Neural cell (in vitro differentiated cells): ENCODE results near the gene PYGL. TPM values are rescaled to one million over a fixed set of nuclear protein-coding genes. Genes with fewer than 3 reads are reported as not detected.
"Not testable (repeated sequence)": the region's sequence is repeated elsewhere in the genome, so short reads cannot be mapped to it uniquely, and the experiment has no call there.

Source experiments
- H2AFZ ChIP-seq: fragments of 200-600, 300-800 bp; sonication (generic), shearing (Covaris generic); 2 replicates; pipeline ENCODE4 v1.6.0; 2014; ENCODE audit warnings: low read depth, mild to moderate bottlenecking, antibody characterized with exemption, low read length, moderate library complexity
- H3F3A ChIP-seq: fragments of 200-600 bp; shearing (Covaris generic); 2 replicates; pipeline ENCODE4 v1.6.1; 2016; ENCODE audit warnings: mild to moderate bottlenecking, moderate library complexity, mixed read lengths, antibody characterized with exemption, low read length; ENCODE audit not compliant: insufficient read depth, poor library complexity, severe bottlenecking
- H3K27ac ChIP-seq: fragments of 200-600, 300-800 bp; sonication (generic), shearing (Covaris generic); 2 replicates; pipeline ENCODE4 v1.5.1; 2014; ENCODE audit warnings: mild to moderate bottlenecking, low read length, moderate library complexity
- H3K27me3 ChIP-seq: fragments of 300-800, 200-600 bp; sonication (generic), shearing (Covaris generic); 2 replicates; pipeline ENCODE4 v1.6.0; 2014; ENCODE audit warnings: mild to moderate bottlenecking, low read depth, low read length, moderate library complexity; ENCODE audit not compliant: insufficient read depth
- H3K36me3 ChIP-seq: fragments of 300-800, 200-600 bp; sonication (generic), shearing (Covaris generic); 2 replicates; pipeline ENCODE4 v1.5.1; 2014; ENCODE audit warnings: mild to moderate bottlenecking, antibody characterized with exemption, low read length, moderate library complexity; ENCODE audit not compliant: insufficient read depth
- H3K4me2 ChIP-seq: fragments of 300-800, 200-600 bp; sonication (generic), shearing (Covaris generic); 2 replicates; pipeline ENCODE4 v1.6.0; 2014; ENCODE audit warnings: mild to moderate bottlenecking, low read length
- H3K4me3 ChIP-seq: fragments of 300-800, 200-600 bp; sonication (generic), shearing (Covaris generic); 2 replicates; pipeline ENCODE4 v1.5.1; 2014; ENCODE audit warnings: mild to moderate bottlenecking, low read length, moderate library complexity
- H3K79me2 ChIP-seq: fragments of 200-600 bp; shearing (Covaris generic); replicated peaks from 2 replicates; pipeline ENCODE4 v1.6.0; 2014; ENCODE audit warnings: mild to moderate bottlenecking, low read length, moderate library complexity; ENCODE audit not compliant: insufficient read depth
- H3K9ac ChIP-seq: fragments of 300-800, 200-600 bp; sonication (generic), shearing (Covaris generic); 2 replicates; pipeline ENCODE4 v1.6.1; 2016; ENCODE audit warnings: mild to moderate bottlenecking, low read length, mixed read lengths
- H3K9me2 ChIP-seq: fragments of 200-600 bp; shearing (Covaris generic); 2 replicates; pipeline ENCODE4 v1.6.1; 2016; ENCODE audit warnings: mild to moderate bottlenecking, low read length, mixed read lengths; ENCODE audit not compliant: insufficient read depth
- H3K9me3 ChIP-seq: fragments of 200-600, 300-800 bp; sonication (generic), shearing (Covaris generic); 2 replicates; pipeline ENCODE4 v1.6.1; 2016; ENCODE audit warnings: mild to moderate bottlenecking, mixed run types, low read length, moderate library complexity, mixed read lengths
- H4K20me1 ChIP-seq: fragments of 200-600 bp; shearing (Covaris generic); 2 replicates; pipeline ENCODE4 v1.6.1; 2016; ENCODE audit warnings: mild to moderate bottlenecking, mixed run types; ENCODE audit not compliant: insufficient read depth
- CTCF ChIP-seq: fragments of 450-650 bp; IDR thresholded peaks from 2 replicates; pipeline ENCODE4 v1.5.1; 2014; ENCODE audit warnings: antibody characterized with exemption, mild to moderate bottlenecking, moderate library complexity; ENCODE audit not compliant: poor library complexity, severe bottlenecking
- EP300 ChIP-seq: fragments of 450-650 bp; conservative IDR thresholded peaks from 2 replicates; pipeline ENCODE4 v1.6.1; 2014; ENCODE audit warnings: antibody characterized with exemption, mild to moderate bottlenecking, moderate library complexity; ENCODE audit not compliant: poor library complexity, severe bottlenecking
- EZH2 ChIP-seq: fragments of 200-600, 300-800 bp; shearing (Covaris generic), sonication (generic); IDR thresholded peaks from 2 replicates; pipeline ENCODE4 v1.6.1; 2014; ENCODE audit warnings: antibody characterized with exemption, low read length, borderline replicate concordance, mild to moderate bottlenecking; ENCODE audit not compliant: insufficient read depth, poor library complexity, severe bottlenecking
- MXI1 ChIP-seq: fragments of 450-650 bp; conservative IDR thresholded peaks from 2 replicates; pipeline ENCODE4 v1.6.1; 2014; ENCODE audit warnings: antibody characterized with exemption, mild to moderate bottlenecking; ENCODE audit not compliant: poor library complexity, severe bottlenecking
- POLR2AphosphoS5 ChIP-seq: IDR thresholded peaks from 2 replicates; pipeline ENCODE4 v1.6.1; 2012
- RAD21 ChIP-seq: fragments of 450-650 bp; conservative IDR thresholded peaks from 2 replicates; pipeline ENCODE4 v1.6.1; 2014; ENCODE audit warnings: antibody characterized with exemption, mild to moderate bottlenecking, moderate library complexity
- REST ChIP-seq: IDR thresholded peaks from 2 replicates; pipeline ENCODE4 v1.6.1; 2012; ENCODE audit warnings: borderline replicate concordance
- SMC3 ChIP-seq: fragments of 450-650 bp; conservative IDR thresholded peaks from 2 replicates; pipeline ENCODE4 v1.6.1; 2014; ENCODE audit warnings: antibody characterized with exemption, mild to moderate bottlenecking, moderate library complexity; ENCODE audit not compliant: poor library complexity
- TAF1 ChIP-seq: IDR thresholded peaks from 2 replicates; pipeline ENCODE4 v1.6.1; 2012; ENCODE audit warnings: low read depth
- polyA plus RNA-seq: library from polyadenylated mRNA; depleted of rRNA; stranded (reverse); fragments of >200 nt; gene quantifications from 2 replicates; pipeline ENCODE4 v1.2.3, GENCODE V29; 2014

The PYGL gene
- polyA plus RNA-seq, 1 donor from 2014 or later, result not detected

- TF ChIP-seq CTCF, result no peak
- no peak for TF ChIP-seq MXI1
- no peak overlapping the region for H3K27ac ChIP-seq
- no peaks in the 10 kb centered on the region for H3K36me3 ChIP-seq
- no peak overlapping the region for H3K4me2 ChIP-seq
- H3K79me2 ChIP-seq, result no peaks in the 10 kb centered on the region
- no peak overlapping the region for H2AFZ ChIP-seq
- no peaks in the 10 kb centered on the region for H3K9me3 ChIP-seq
- H3F3A ChIP-seq, result no peaks in the 10 kb centered on the region
- H3K27me3 ChIP-seq, result no peaks in the 10 kb centered on the region
- no peak overlapping the region for H3K9ac ChIP-seq
- no peak overlapping the region for H3K4me3 ChIP-seq
- no peaks in the 10 kb centered on the region for H4K20me1 ChIP-seq
- H3K9me2 ChIP-seq, result no peaks in the 10 kb centered on the region
Observed at GRCh38 chr14:50957296-50957695, 13.0 kb upstream of the PYGL start.

- not testable (repeated sequence) for H3K36me3 ChIP-seq, H3K79me2 ChIP-seq, H3K9me2 ChIP-seq, H2AFZ ChIP-seq, H3K27ac ChIP-seq, H3K9me3 ChIP-seq, H3K4me2 ChIP-seq, H3K27me3 ChIP-seq, H3K9ac ChIP-seq, H3K4me3 ChIP-seq, H3F3A ChIP-seq, H4K20me1 ChIP-seq
Observed at GRCh38 chr14:50956421-50956820, 12.1 kb upstream of the PYGL start.

- TF ChIP-seq CTCF, result no peak
- TF ChIP-seq EP300, result no peak
- no peak for TF ChIP-seq RAD21
- TF ChIP-seq REST, result no peak
- no peak for TF ChIP-seq EZH2
- no peak for TF ChIP-seq POLR2AphosphoS5
- no peak for TF ChIP-seq MXI1
- TF ChIP-seq TAF1, result no peak
- TF ChIP-seq SMC3, result no peak
- Histone ChIP-seq H3K4me3 (no peak overlapping the region), H3K9me3 (no peaks in the 10 kb centered on the region), H3K27ac (peak overlapping the region; percentile 4), H3K9me2 (no peaks in the 10 kb centered on the region), H3K4me2 (no peak overlapping the region), H3F3A (no peaks in the 10 kb centered on the region), H3K9ac (no peak overlapping the region), H3K36me3 (no peaks in the 10 kb centered on the region), H3K79me2 (no peaks in the 10 kb centered on the region), H2AFZ (no peak overlapping the region), H3K27me3 (no peaks in the 10 kb centered on the region), H4K20me1 (no peaks in the 10 kb centered on the region)
Observed at GRCh38 chr14:50955373-50956043, 11.2 kb upstream of the PYGL start.
